HEK293 (cell line): Measurements from ENCODE around the gene MACF1.

Experiments used
- GLIS2 ChIP-seq: fragments of 450-650 bp; formaldehyde crosslinking; IDR thresholded peaks from 2 replicates; pipeline ENCODE4 v1.5.1; 2016; ENCODE audit warnings: missing biosample characterization, missing genetic modification characterization
- RBAK ChIP-seq: fragments of 450-650 bp; formaldehyde crosslinking; IDR thresholded peaks from 2 replicates; pipeline ENCODE4 v1.5.1; 2016; ENCODE audit warnings: missing biosample characterization, missing genetic modification characterization
- TCF7L2 ChIP-seq: IDR thresholded peaks from 2 replicates; pipeline ENCODE4 v1.6.1; 2011; ENCODE audit warnings: low read depth, mild to moderate bottlenecking, inconsistent platforms, low read length, moderate library complexity, borderline replicate concordance
- YY1 ChIP-seq: fragments of 450-650 bp; formaldehyde crosslinking; IDR thresholded peaks from 2 replicates; pipeline ENCODE4 v1.5.1; 2018; ENCODE audit warnings: missing biosample characterization, missing genetic modification characterization
- ZNF561 ChIP-seq: fragments of 450-650 bp; IDR thresholded peaks from 2 replicates; pipeline ENCODE4 v1.5.1; 2018; ENCODE audit warnings: missing biosample characterization, missing genetic modification characterization, borderline replicate concordance
- ZNF670 ChIP-seq: fragments of 450-650 bp; formaldehyde crosslinking; IDR thresholded peaks from 2 replicates; pipeline ENCODE4 v1.5.1; 2016; ENCODE audit warnings: missing biosample characterization, missing genetic modification characterization, low read depth
- ZNF837 ChIP-seq: fragments of 450-650 bp; formaldehyde crosslinking; IDR thresholded peaks from 2 replicates; pipeline ENCODE4 v1.5.1; 2016; ENCODE audit warnings: missing biosample characterization, missing genetic modification characterization
- TF ChIP-seq, protein P1 (sequence below): fragments of 450-650 bp; formaldehyde crosslinking; IDR thresholded peaks from 2 replicates; pipeline ENCODE4 v1.5.1; 2016; ENCODE audit warnings: missing biosample characterization, missing genetic modification characterization
- TF ChIP-seq, protein P2 (sequence below): fragments of 450-650 bp; formaldehyde crosslinking; IDR thresholded peaks from 2 replicates; pipeline ENCODE4 v1.5.1; 2017; ENCODE audit warnings: missing biosample characterization, mild to moderate bottlenecking, missing genetic modification characterization, moderate library complexity
- TF ChIP-seq, protein P3 (sequence below): fragments of 450-650 bp; formaldehyde crosslinking; IDR thresholded peaks from 2 replicates; pipeline ENCODE4 v1.5.1; 2016; ENCODE audit warnings: missing biosample characterization, missing genetic modification characterization
- TF ChIP-seq, protein P4 (sequence below): fragments of 450-650 bp; formaldehyde crosslinking; IDR thresholded peaks from 2 replicates; pipeline ENCODE4 v1.5.1; 2016; ENCODE audit warnings: missing biosample characterization, missing genetic modification characterization

DNA sequence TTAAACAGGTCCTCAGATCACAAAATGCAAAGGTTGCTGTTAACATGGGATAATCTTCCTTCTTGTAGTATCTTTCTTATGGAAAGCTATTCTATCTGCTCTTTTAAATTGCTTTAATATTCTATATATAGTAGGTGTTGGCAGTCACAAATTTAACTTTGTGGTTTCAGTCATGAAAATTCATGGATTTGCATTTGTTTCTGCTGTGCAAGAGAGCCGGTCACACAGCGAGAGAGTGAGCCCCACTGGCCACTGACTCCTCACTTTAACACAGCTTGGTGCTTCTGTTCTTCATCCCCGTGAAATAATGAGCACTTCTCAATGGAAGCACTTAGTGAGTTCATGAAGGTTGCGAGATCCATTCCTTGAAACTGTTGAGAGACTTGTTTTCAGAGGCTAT is 268.8 kb downstream of the MACF1 start:
- TF ChIP-seq TCF7L2 (no peak), YY1 (tag by site-specific recombination) (no peak), GLIS2 (no peak), RBAK (no peak), ZNF561 (tag by site-specific recombination) (no peak), ZNF670 (tag by site-specific recombination) (no peak), ZNF837 (tag by site-specific recombination) (no peak)
- TF ChIP-seq, protein P1, sequence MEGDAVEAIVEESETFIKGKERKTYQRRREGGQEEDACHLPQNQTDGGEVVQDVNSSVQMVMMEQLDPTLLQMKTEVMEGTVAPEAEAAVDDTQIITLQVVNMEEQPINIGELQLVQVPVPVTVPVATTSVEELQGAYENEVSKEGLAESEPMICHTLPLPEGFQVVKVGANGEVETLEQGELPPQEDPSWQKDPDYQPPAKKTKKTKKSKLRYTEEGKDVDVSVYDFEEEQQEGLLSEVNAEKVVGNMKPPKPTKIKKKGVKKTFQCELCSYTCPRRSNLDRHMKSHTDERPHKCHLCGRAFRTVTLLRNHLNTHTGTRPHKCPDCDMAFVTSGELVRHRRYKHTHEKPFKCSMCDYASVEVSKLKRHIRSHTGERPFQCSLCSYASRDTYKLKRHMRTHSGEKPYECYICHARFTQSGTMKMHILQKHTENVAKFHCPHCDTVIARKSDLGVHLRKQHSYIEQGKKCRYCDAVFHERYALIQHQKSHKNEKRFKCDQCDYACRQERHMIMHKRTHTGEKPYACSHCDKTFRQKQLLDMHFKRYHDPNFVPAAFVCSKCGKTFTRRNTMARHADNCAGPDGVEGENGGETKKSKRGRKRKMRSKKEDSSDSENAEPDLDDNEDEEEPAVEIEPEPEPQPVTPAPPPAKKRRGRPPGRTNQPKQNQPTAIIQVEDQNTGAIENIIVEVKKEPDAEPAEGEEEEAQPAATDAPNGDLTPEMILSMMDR = no peak
- TF ChIP-seq, protein P2, sequence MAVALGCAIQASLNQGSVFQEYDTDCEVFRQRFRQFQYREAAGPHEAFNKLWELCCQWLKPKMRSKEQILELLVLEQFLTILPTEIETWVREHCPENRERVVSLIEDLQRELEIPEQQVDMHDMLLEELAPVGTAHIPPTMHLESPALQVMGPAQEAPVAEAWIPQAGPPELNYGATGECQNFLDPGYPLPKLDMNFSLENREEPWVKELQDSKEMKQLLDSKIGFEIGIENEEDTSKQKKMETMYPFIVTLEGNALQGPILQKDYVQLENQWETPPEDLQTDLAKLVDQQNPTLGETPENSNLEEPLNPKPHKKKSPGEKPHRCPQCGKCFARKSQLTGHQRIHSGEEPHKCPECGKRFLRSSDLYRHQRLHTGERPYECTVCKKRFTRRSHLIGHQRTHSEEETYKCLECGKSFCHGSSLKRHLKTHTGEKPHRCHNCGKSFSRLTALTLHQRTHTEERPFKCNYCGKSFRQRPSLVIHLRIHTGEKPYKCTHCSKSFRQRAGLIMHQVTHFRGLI (tag by site-specific recombination) = no peak
- TF ChIP-seq, protein P3, sequence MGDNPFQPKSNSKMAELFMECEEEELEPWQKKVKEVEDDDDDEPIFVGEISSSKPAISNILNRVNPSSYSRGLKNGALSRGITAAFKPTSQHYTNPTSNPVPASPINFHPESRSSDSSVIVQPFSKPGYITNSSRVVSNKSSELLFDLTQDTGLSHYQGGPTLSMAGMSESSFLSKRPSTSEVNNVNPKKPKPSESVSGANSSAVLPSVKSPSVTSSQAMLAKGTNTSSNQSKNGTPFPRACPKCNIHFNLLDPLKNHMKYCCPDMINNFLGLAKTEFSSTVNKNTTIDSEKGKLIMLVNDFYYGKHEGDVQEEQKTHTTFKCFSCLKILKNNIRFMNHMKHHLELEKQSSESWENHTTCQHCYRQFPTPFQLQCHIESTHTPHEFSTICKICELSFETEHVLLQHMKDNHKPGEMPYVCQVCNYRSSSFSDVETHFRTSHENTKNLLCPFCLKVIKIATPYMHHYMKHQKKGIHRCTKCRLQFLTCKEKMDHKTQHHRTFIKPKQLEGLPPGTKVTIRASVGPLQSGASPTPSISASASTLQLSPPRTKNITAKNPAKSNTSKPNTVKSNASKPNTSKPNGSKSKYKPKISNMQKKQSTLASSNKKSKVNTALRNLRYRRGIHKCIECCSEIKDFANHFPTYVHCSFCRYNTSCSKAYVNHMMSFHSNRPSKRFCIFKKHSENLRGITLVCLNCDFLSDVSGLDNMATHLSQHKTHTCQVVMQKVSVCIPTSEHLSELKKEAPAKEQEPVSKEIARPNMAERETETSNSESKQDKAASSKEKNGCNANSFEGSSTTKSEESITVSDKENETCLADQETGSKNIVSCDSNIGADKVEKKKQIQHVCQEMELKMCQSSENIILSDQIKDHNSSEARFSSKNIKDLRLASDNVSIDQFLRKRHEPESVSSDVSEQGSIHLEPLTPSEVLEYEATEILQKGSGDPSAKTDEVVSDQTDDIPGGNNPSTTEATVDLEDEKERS = no peak
- TF ChIP-seq, protein P4, sequence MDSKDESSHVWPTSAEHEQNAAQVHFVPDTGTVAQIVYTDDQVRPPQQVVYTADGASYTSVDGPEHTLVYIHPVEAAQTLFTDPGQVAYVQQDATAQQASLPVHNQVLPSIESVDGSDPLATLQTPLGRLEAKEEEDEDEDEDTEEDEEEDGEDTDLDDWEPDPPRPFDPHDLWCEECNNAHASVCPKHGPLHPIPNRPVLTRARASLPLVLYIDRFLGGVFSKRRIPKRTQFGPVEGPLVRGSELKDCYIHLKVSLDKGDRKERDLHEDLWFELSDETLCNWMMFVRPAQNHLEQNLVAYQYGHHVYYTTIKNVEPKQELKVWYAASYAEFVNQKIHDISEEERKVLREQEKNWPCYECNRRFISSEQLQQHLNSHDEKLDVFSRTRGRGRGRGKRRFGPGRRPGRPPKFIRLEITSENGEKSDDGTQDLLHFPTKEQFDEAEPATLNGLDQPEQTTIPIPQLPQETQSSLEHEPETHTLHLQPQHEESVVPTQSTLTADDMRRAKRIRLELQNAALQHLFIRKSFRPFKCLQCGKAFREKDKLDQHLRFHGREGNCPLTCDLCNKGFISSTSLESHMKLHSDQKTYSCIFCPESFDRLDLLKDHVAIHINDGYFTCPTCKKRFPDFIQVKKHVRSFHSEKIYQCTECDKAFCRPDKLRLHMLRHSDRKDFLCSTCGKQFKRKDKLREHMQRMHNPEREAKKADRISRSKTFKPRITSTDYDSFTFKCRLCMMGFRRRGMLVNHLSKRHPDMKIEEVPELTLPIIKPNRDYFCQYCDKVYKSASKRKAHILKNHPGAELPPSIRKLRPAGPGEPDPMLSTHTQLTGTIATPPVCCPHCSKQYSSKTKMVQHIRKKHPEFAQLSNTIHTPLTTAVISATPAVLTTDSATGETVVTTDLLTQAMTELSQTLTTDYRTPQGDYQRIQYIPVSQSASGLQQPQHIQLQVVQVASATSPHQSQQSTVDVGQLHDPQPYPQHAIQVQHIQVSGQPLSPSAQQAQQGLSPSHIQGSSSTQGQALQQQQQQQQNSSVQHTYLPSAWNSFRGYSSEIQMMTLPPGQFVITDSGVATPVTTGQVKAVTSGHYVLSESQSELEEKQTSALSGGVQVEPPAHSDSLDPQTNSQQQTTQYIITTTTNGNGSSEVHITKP (tag by site-specific recombination) = no peak
